Stimulated activated memory B cell treated with anti-CD40 and anti-IgM and Interleukin-4, amounts not matched to agents 10 μg/mL and 1 μg/mL and 100 μg/mL, for 72 hours (primary cell): ENCODE results near the gene ZNF418.

ENCODE experiments used
- ATAC-seq: fragments of 150-1000 bp; cut with Tn5 transposase; 2 replicates; pipeline ENCODE4 v1.10.0; 2021
- H3K27ac Mint-ChIP-seq: one replicate; pipeline ENCODE4 v1.8.0; 2022; ENCODE audit warnings: mild to moderate bottlenecking, mixed read lengths
- H3K27me3 Mint-ChIP-seq: one replicate; pipeline ENCODE4 v1.8.0; 2022; ENCODE audit warnings: mixed read lengths
- H3K36me3 Mint-ChIP-seq: one replicate; pipeline ENCODE4 v1.8.0; 2022; ENCODE audit warnings: mixed read lengths
- H3K4me1 Mint-ChIP-seq: one replicate; pipeline ENCODE4 v1.8.0; 2022; ENCODE audit warnings: mixed read lengths
- H3K4me3 Mint-ChIP-seq: one replicate; pipeline ENCODE4 v1.8.0; 2022; ENCODE audit warnings: mild to moderate bottlenecking, moderate library complexity, mixed read lengths
- H3K9me3 Mint-ChIP-seq: one replicate; pipeline ENCODE4 v1.8.0; 2022; ENCODE audit warnings: mixed read lengths

Gene ZNF418

DNA sequence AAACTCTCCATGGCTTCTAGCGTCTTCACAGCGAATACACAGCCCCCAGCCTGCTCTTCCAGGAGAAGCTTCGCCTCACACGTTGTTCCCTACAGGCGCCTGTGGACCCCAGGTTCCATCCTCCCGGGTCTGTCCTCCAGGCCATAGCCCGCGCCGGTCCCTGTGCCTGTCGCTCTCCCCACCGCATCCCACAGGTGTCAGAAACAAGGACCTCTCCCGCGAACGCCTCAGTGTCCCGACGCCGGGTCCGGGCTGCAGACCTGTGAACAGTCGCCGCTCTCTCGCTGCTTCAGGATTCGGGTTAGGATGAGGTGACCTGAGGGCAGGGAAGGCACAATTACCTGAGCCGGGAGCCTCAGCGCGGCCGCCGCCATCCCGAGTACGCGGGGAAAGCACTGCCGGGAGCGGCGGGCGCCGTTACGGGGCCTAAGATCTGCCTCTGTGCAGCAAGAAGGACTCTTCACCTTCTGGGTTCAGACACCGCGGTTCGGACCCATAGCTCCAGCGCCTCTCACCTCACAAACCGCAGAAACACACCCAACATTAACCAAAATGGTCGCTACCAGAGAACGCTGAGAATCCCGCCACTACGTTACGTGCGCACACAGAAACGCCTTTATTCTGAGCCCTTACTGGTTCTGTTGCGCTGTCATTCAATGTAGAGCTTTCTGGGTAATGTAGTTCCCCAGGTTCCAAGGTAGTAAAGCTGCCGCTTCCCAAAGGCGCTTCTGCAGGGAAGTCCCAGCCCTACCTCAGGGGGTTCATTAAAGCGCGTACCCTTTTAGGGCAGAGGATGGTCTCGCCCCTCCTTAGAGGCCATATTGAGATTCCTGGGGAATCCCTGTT is at the start of gene ZNF418:
ZNF418 (minus strand) TSS at position 583 of the 846 bp plus-strand sequence. CDS start 1,580 bp downstream, outside the sequence.
- peaks cover 19% of the 10 kb centered on the region for H3K9me3 Mint-ChIP-seq

GRCh38 chr19:57978586-57979289 is 43.5 kb upstream of the ZNF418 start:
- peaks cover 46% of the 10 kb centered on the region for H3K9me3 Mint-ChIP-seq
- ATAC-seq, result no peak
- H3K27ac Mint-ChIP-seq, result no peak overlapping the region
- H3K36me3 Mint-ChIP-seq, result peaks cover 97% of the 10 kb centered on the region
- H3K4me3 Mint-ChIP-seq, result no peak overlapping the region
- no peaks in the 10 kb centered on the region for H3K27me3 Mint-ChIP-seq
- no peaks in the 10 kb centered on the region for H3K4me1 Mint-ChIP-seq

More for the DNA sequence above, at the start of gene ZNF418:
- Mint-ChIP-seq H3K4me3 (peak within 1 kb of the TSS; percentile 97), H3K27me3 (no peaks in the 10 kb centered on the region), H3K4me1 (peaks cover 19% of the 10 kb centered on the region), H3K27ac (peak within 1 kb of the TSS; percentile 96), H3K36me3 (peaks cover 88% of the 10 kb centered on the region)
- peak; percentile 99 for ATAC-seq

DNA sequence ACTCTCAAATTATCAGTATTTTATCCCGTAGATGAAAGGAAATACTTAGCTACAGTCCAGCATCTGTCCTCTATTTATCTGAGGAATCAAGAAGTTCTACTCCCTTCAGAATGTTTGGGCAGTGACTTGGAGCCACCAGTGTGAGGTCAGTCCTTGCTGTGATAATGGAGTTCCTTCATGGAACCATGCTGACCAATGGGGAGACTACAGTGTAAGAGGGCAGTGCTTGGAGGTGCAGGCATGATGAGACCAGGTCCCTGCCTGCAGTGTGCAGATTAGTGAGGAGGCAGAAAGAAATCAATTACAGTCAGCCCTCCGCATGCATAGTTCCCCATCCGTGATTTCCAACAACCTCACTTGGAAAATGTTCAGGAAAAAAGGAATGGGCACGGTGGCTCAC is 39.2 kb upstream of the ZNF418 start, which contains the start of gene C19orf18:
C19orf18 (minus strand) TSS at position 101 of the 400 bp plus-strand sequence. CDS start 102 bp downstream, outside the sequence.
- H3K9me3 Mint-ChIP-seq, result peaks cover 41% of the 10 kb centered on the region
- no peaks in the 10 kb centered on the region for H3K4me1 Mint-ChIP-seq
- ATAC-seq, result no peak
- no peaks in the 10 kb centered on the region for H3K27me3 Mint-ChIP-seq
- peaks cover 77% of the 10 kb centered on the region for H3K36me3 Mint-ChIP-seq
- H3K4me3 Mint-ChIP-seq, result no peak within 1 kb of the TSS
- H3K27ac Mint-ChIP-seq, result no peak within 1 kb of the TSS

- Mint-ChIP-seq H3K4me1 (no peaks in the 10 kb centered on the region), H3K36me3 (peaks cover 46% of the 10 kb centered on the region), H3K4me3 (no peak overlapping the region), H3K27ac (no peak overlapping the region), H3K9me3 (peaks cover 19% of the 10 kb centered on the region), H3K27me3 (no peaks in the 10 kb centered on the region)
- ATAC-seq, result no peak
These were observed 29.6 kb upstream of the ZNF418 start for GRCh38 chr19:57964761-57965160.

- Mint-ChIP-seq H3K36me3 (peaks cover 43% of the 10 kb centered on the region), H3K4me3 (no peak overlapping the region), H3K9me3 (peaks cover 13% of the 10 kb centered on the region), H3K27me3 (no peaks in the 10 kb centered on the region), H3K27ac (no peak overlapping the region), H3K4me1 (no peaks in the 10 kb centered on the region)
- no peak for ATAC-seq
These were observed 26.6 kb upstream of the ZNF418 start for GRCh38 chr19:57961785-57962184.

DNA sequence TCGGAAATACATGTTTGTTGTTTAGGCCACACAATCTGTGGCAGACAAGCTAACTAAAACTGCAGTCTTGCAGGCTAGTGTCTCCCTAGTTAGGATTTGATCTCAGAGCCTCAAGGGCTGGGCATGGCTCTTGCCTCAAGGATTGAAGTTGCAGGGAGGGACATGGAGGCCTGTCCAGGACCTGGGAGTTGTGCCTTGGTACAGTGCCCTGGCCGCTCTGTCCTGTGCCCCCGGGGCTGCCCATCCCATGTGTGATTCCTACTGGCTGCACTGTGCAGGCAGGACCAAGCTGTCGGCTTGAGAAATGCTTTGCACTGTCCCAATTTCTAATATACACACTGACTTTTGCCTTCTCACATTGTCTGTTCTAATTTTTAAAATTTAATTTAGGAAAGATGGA is 19.8 kb upstream of the ZNF418 start:
- Mint-ChIP-seq H3K36me3 (peaks cover 23% of the 10 kb centered on the region), H3K9me3 (peaks cover 19% of the 10 kb centered on the region), H3K4me3 (no peak overlapping the region), H3K4me1 (no peaks in the 10 kb centered on the region), H3K27ac (no peak overlapping the region), H3K27me3 (no peaks in the 10 kb centered on the region)
- ATAC-seq, result no peak

- Mint-ChIP-seq H3K4me1 (peaks cover 20% of the 10 kb centered on the region), H3K4me3 (no peak overlapping the region), H3K27me3 (no peaks in the 10 kb centered on the region), H3K36me3 (peaks cover 19% of the 10 kb centered on the region), H3K27ac (no peak overlapping the region), H3K9me3 (peaks cover 21% of the 10 kb centered on the region)
- ATAC-seq, result no peak
These were observed 14.5 kb upstream of the ZNF418 start for GRCh38 chr19:57949702-57950101.

DNA sequence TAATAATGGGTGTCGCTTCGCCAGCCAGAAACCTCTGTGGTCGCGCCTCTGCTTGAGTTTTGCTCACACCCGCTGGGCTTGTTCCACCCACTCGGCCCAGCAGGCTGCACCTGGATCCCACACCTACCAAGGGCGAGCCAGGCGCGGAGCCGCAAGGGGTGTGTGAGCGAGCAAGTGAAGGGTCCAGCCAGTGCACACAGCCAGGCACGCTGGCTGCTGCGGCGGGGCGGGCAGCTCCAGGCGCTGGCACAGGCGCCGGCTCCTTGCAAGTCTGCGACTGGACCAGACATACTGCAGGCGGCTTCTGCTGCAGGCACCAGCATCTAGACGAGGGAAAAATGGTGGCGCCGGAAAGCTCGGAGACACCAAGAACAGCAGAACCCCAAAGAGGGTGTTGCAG is 14.1 kb upstream of the ZNF418 start:
- no peak for ATAC-seq
- Mint-ChIP-seq H3K27me3 (no peaks in the 10 kb centered on the region), H3K9me3 (peaks cover 22% of the 10 kb centered on the region)

GRCh38 chr19:57947419-57948134 is 12.4 kb upstream of the ZNF418 start, which contains the start of gene ZNF256:
TSS of gene ZNF256 (minus strand) at chr19:57947706. CDS start at chr19:57947474, 232 bp downstream.
- Mint-ChIP-seq H3K9me3 (peaks cover 34% of the 10 kb centered on the region), H3K4me1 (peaks cover 34% of the 10 kb centered on the region), H3K27me3 (no peaks in the 10 kb centered on the region), H3K27ac (peak within 1 kb of the TSS; percentile 92), H3K4me3 (peak within 1 kb of the TSS; percentile 93), H3K36me3 (peaks cover 40% of the 10 kb centered on the region)
- ATAC-seq, result peak; percentile 99

More for the DNA sequence above, 14.1 kb upstream of the ZNF418 start:
- Mint-ChIP-seq H3K4me3 (no peak overlapping the region), H3K27ac (no peak overlapping the region), H3K4me1 (peaks cover 24% of the 10 kb centered on the region), H3K36me3 (peaks cover 23% of the 10 kb centered on the region)

DNA sequence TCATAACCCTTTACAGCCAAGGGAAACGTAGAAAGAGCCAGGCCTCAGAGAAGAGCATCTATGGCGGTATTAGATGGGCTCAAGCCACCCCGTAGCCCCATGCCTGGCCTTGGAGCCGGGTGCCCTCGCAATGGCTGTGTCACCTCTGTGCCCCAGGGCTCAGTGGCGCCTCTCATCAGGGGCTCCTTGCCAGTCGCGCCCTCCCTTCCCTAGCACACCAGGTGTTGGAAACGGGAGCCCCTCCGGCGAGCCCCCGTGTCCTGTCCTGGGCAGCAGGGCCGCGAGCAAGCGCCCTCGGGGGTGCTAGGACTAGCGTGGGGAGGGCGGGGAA is 11.9 kb upstream of the ZNF418 start:
- peaks cover 45% of the 10 kb centered on the region for H3K36me3 Mint-ChIP-seq
- peak overlapping the region; percentile 93 for H3K4me3 Mint-ChIP-seq
- peak overlapping the region; percentile 92 for H3K27ac Mint-ChIP-seq
- no peaks in the 10 kb centered on the region for H3K27me3 Mint-ChIP-seq
- ATAC-seq, result no peak
- H3K4me1 Mint-ChIP-seq, result peaks cover 34% of the 10 kb centered on the region
- peaks cover 39% of the 10 kb centered on the region for H3K9me3 Mint-ChIP-seq

DNA sequence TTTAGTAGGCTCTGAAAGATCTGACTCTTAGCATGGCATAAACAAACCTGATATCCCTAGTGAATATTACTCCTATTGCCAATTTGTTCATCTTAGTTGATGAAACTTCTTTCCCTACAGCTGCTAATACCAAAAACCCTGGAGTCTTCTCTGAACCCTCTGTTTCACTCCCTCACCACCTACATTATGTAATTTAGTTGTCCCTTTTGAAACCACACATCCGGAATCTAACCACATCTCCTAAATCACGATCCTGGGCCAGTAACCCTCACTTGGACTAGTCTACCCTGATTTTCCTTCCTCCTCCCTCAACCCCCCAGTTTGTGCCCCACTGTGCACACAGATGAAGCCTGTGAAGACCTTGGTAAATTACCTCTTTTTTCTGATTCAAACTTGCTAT is 11.1 kb upstream of the ZNF418 start:
- no peak for ATAC-seq
- Mint-ChIP-seq H3K4me3 (peak overlapping the region; percentile 93), H3K27me3 (no peaks in the 10 kb centered on the region), H3K4me1 (peaks cover 34% of the 10 kb centered on the region), H3K27ac (peak overlapping the region; percentile 92), H3K9me3 (peaks cover 44% of the 10 kb centered on the region), H3K36me3 (peaks cover 53% of the 10 kb centered on the region)

GRCh38 chr19:57941593-57941992 is 6.4 kb upstream of the ZNF418 start:
- Mint-ChIP-seq H3K4me1 (peaks cover 31% of the 10 kb centered on the region), H3K4me3 (no peak overlapping the region), H3K9me3 (peaks cover 47% of the 10 kb centered on the region), H3K27me3 (no peaks in the 10 kb centered on the region), H3K27ac (no peak overlapping the region), H3K36me3 (peaks cover 96% of the 10 kb centered on the region)
- no peak for ATAC-seq

DNA sequence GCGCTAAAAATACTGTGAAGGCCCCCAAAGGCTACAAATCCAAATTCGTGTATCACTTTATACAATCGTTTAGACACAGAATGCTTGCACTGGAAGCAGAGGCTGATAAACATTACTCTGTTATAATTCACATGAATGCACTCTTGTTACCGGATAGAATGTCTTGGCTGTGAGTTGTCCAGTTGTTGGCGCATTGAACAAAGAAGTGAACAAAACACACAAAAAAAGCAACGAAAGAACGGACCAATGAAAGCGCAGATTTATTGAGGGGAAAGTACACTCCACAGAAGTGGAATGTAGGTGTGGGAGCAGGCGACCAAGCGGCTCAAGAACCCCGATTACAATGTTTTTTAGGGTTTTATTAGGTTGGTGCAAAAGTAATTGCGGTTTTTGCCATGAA is 529 bp upstream of the ZNF418 start:
- Mint-ChIP-seq H3K9me3 (peaks cover 18% of the 10 kb centered on the region), H3K4me3 (no peak overlapping the region), H3K27me3 (no peaks in the 10 kb centered on the region), H3K27ac (peak overlapping the region; percentile 96), H3K36me3 (peaks cover 87% of the 10 kb centered on the region), H3K4me1 (peaks cover 19% of the 10 kb centered on the region)
- no peak for ATAC-seq

DNA sequence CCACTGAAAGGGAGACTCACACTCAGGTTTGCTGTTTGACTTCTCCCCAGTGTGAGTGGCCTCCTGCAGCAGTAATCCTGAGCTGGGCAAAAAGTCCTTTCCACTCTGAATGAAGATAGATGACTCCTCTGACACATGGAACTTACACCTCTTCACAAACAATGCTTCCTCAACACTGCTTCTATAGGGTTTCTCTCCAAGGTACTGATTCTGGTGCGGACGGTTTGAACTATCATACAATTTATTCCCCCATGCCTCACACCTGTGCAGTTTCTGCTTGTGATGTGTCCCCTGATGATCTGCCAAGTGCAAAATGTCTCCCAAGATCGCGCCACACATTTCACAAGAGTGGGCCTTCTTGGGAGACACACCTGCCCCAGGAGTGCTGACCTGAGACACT is 7.6 kb downstream of the ZNF418 start:
- Mint-ChIP-seq H3K4me3 (no peak overlapping the region), H3K36me3 (peaks cover 82% of the 10 kb centered on the region), H3K27me3 (no peaks in the 10 kb centered on the region), H3K9me3 (peaks cover 22% of the 10 kb centered on the region), H3K27ac (no peak overlapping the region), H3K4me1 (peaks cover under 1% of the 10 kb centered on the region)
- ATAC-seq, result no peak
